Adrenal gland (tissue), 5 donors: Measurements from ENCODE around the gene CHTF18.

Source experiments
- POLR2A ChIP-seq, 2 donors: fragments of 450-650 bp; IDR thresholded peaks; one replicate each; pipeline ENCODE4 v1.6.1; 2017; ENCODE audit warnings: antibody characterized with exemption in 2 of 2, mild to moderate bottlenecking in 2 of 2, moderate library complexity in 1 of 2
- TF ChIP-seq, protein P1 (sequence below), 6 experiments: fragments of 450-650 bp in 4 of 6; fragments of 200-600 bp in 2 of 6; sonication (generic) in 1 of 6; IDR thresholded peaks; 1 replicate in 5 of 6; 2 replicates in 1 of 6; pipeline versions ENCODE4 v1.5.1 to v1.8.0; 2016 to 2021; ENCODE audit warnings: antibody characterized with exemption in 6 of 6, mild to moderate bottlenecking in 2 of 6, moderate library complexity in 1 of 6
- donor health status: DM: no; HTN: no; CAD: no.

GRCh38 chr16:749010-749409 is 39.4 kb upstream of the CHTF18 start:
- TF ChIP-seq, protein P1, sequence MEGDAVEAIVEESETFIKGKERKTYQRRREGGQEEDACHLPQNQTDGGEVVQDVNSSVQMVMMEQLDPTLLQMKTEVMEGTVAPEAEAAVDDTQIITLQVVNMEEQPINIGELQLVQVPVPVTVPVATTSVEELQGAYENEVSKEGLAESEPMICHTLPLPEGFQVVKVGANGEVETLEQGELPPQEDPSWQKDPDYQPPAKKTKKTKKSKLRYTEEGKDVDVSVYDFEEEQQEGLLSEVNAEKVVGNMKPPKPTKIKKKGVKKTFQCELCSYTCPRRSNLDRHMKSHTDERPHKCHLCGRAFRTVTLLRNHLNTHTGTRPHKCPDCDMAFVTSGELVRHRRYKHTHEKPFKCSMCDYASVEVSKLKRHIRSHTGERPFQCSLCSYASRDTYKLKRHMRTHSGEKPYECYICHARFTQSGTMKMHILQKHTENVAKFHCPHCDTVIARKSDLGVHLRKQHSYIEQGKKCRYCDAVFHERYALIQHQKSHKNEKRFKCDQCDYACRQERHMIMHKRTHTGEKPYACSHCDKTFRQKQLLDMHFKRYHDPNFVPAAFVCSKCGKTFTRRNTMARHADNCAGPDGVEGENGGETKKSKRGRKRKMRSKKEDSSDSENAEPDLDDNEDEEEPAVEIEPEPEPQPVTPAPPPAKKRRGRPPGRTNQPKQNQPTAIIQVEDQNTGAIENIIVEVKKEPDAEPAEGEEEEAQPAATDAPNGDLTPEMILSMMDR (IDR thresholded peaks at IDR 0.05) = no peak
- no peak for TF ChIP-seq POLR2A (IDR thresholded peaks at IDR 0.05)
